H7 (cell line): Measurements from ENCODE around the gene ABLIM2. TPM values are rescaled to one million over a fixed set of nuclear protein-coding genes. Genes with fewer than 3 reads are reported as not detected.
A peak's percentile ranks its signal among the peaks of the same experiment; 100 is the strongest.

Experiments used
- DNase-seq: peaks from one replicate; pipeline ENCODE4 v3.0.0; 2012
- H3K27me3 ChIP-seq: 2 replicates; pipeline ENCODE4 v1.6.0; 2011; ENCODE audit warnings: mild to moderate bottlenecking, low read length; ENCODE audit not compliant: control insufficient read depth, insufficient read depth
- H3K36me3 ChIP-seq: replicated peaks from 2 replicates; pipeline ENCODE4 v1.5.1; 2011; ENCODE audit warnings: low read length; ENCODE audit not compliant: control insufficient read depth, insufficient read depth
- H3K4me3 ChIP-seq: 2 replicates; pipeline ENCODE4 v1.5.1; 2011; ENCODE audit warnings: low read depth, mild to moderate bottlenecking, control low read depth, low read length, moderate library complexity; ENCODE audit not compliant: insufficient read depth
- total RNA-seq: library from RNA; depleted of rRNA; stranded (reverse); fragments of >200 nt; shearing (Covaris generic); gene quantifications from 2 replicates; pipeline ENCODE4 v1.2.3, GENCODE V29; 2014

The ABLIM2 gene
- total RNA-seq, 1 experiment from 2014 or later, result 1.9 TPM

- Histone ChIP-seq H3K27me3 (no peaks in the 10 kb centered on the region), H3K36me3 (no peaks in the 10 kb centered on the region), H3K4me3 (no peak overlapping the region)
- peak; percentile 68 for DNase-seq
These were observed 97.5 kb downstream of the ABLIM2 start for GRCh38 chr4:8061145-8061544.

DNA sequence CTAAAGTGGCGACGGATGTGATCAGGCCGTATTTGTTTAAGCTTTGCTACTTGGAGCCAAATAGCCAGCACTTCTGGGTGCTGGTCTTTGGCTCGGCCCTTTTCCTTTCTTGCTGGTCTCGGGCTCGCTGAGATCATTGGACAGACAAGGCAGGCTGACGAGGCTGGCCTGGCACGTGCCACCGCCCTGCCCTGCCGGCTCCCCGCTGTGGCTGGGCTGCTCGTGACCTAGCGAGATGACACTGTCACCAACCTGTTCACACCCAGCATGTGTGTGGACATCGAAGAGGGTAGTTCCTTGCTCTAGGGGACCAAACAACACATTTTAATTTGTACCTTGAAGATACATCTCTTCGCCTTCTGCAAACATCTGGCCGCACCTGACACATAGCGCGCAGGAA lies 98.0 kb downstream of the ABLIM2 start:
- DNase-seq, result peak; percentile 32

DNA sequence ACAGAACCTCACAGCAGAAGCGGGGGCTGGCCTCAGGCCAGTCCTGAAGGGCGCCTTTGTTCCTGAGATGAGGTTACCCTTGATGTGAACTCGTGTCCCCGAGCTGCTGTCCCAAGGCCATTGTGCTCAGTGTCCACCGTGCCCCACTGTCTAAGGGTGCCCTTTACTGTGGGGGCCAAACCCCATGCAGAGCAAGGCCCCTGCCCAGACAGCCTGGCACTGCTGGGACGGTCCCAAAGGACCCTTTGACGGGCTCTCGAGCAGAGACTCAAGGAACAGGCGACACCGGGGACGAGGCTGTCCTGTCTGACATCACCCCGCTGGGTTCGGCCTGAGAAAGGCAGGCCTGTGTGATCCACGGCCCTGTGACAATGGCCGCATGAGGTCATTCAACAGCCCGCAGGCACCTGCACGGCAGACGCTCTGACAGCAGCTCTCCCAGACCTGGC lies 100.6 kb downstream of the ABLIM2 start:
- H3K4me3 ChIP-seq, result no peak overlapping the region
- no peak for DNase-seq
- H3K36me3 ChIP-seq, result no peaks in the 10 kb centered on the region
- H3K27me3 ChIP-seq, result no peaks in the 10 kb centered on the region

More for the DNA sequence above, 98.0 kb downstream of the ABLIM2 start:
- Histone ChIP-seq H3K27me3 (no peaks in the 10 kb centered on the region), H3K36me3 (no peaks in the 10 kb centered on the region), H3K4me3 (no peak overlapping the region)

DNA sequence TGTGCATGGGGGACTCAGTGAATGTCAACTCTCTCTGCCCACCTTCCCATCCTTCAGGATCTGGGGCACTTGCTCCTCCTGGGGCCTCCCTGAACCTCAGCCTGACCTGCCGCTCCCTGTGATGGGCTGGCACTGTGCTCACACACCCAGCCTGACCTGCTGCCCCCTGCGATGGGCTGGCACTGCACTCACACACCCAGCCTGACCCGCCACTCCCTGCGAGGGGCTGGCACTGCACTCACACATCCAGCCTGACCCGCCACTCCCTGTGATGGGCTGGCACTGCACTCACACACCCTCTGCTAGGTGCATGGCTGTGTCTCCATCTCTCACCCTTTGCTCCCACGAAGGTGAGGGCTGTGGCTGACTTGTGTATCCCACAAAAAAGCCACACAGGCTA lies 103.4 kb downstream of the ABLIM2 start:
- DNase-seq, result no peak
- Histone ChIP-seq H3K36me3 (no peaks in the 10 kb centered on the region), H3K4me3 (no peak overlapping the region), H3K27me3 (no peaks in the 10 kb centered on the region)

GRCh38 chr4:8053688-8054449 lies 104.7 kb downstream of the ABLIM2 start:
- no peak for DNase-seq
- Histone ChIP-seq H3K27me3 (no peaks in the 10 kb centered on the region), H3K4me3 (no peak overlapping the region), H3K36me3 (no peaks in the 10 kb centered on the region)

DNA sequence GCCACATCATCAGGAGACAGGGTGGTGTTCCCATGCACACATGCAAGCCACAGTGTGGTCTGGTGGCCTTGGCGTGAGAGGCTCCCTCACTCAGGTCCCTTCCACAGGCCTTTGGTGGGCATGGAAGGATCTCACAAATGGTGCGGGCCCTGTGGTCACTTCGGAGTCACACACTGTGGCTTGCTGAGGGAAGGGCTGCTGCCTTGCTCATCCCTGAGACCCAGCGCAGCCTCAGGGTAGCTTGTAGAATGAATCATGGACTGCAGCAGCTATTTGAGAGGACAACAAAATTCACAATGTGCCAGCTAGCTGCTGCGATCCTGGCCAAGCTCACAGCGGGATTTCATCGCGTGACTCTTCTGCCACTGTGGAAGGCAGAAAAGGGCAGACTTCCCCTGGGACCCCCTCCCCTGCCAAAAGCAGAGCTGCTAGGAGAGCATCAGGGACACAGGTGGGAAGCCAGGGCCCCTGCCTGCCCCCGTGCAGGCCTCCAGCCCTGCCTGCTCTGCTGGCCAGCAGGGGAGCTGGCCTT lies 106.4 kb downstream of the ABLIM2 start:
- Histone ChIP-seq H3K36me3 (no peaks in the 10 kb centered on the region), H3K27me3 (no peaks in the 10 kb centered on the region), H3K4me3 (no peak overlapping the region)
- DNase-seq, result no peak

- no peak overlapping the region for H3K4me3 ChIP-seq
- H3K27me3 ChIP-seq, result no peaks in the 10 kb centered on the region
- DNase-seq, result peak; percentile 77
- H3K36me3 ChIP-seq, result no peaks in the 10 kb centered on the region
These were observed 107.0 kb downstream of the ABLIM2 start for GRCh38 chr4:8051644-8052043.

DNA sequence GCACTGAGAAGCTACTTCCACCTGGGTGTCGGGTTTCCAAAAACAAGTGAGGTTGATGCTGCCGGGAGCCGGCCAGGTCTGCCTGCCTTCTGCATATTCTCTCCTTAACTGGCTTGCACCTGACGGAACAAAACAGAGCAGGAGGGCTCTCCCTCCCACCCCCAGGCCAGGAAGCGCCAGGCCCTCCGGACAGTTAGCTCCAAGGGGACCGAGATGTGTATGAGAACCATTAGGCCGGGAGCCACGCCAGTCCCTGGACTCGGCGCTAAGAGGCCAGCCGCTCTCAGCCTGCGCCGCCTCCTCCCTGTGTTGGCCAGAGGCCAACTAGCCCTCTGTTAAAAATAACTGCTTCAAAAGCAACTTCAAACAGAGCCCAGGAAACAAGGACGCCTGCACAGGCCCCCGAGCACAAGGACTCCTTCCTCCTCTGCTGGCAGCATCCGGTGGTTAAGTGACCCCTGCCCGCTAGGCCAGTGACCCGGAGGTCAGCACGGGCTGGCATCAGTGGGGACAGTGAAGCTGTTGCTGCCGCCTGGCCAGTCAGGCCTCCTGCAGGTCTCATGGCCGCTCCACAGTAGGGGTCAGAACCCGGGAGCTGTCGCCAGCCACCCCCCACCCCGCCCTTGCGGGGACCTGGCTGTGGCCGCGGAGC lies 107.9 kb downstream of the ABLIM2 start:
- DNase-seq, result peak; percentile 87
- H3K27me3 ChIP-seq, result no peaks in the 10 kb centered on the region
- no peak overlapping the region for H3K4me3 ChIP-seq
- H3K36me3 ChIP-seq, result no peaks in the 10 kb centered on the region

DNA sequence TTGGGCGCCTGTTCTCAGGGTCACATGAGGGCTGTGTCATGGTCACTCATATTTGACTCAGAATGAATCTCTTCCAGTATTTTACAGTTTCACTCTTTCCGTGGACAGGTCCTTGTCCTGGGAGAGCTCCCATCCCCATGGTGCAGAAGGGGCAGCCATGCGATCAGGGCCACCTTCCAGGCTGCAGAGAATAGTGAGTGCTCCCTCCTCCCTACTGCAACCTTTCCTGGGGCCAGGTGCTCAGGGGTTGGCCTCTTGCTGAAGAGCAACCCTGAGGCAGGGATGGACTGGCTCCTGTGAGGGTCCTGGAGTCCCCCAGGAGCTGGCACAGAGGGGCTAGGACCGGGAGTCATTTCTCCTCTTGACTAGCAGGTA lies 108.4 kb downstream of the ABLIM2 start:
- Histone ChIP-seq H3K27me3 (no peaks in the 10 kb centered on the region), H3K36me3 (no peaks in the 10 kb centered on the region), H3K4me3 (no peak overlapping the region)
- no peak for DNase-seq

- DNase-seq, result no peak
- H3K36me3 ChIP-seq, result no peaks in the 10 kb centered on the region
- H3K27me3 ChIP-seq, result no peaks in the 10 kb centered on the region
- H3K4me3 ChIP-seq, result no peak overlapping the region
These were observed 109.5 kb downstream of the ABLIM2 start for GRCh38 chr4:8048856-8049676.

GRCh38 chr4:8047837-8048678 lies 110.6 kb downstream of the ABLIM2 start:
- DNase-seq, result no peak
- H3K4me3 ChIP-seq, result no peak overlapping the region
- H3K36me3 ChIP-seq, result no peaks in the 10 kb centered on the region
- H3K27me3 ChIP-seq, result no peaks in the 10 kb centered on the region

GRCh38 chr4:8046925-8047541 lies 111.6 kb downstream of the ABLIM2 start:
- no peak for DNase-seq
- no peaks in the 10 kb centered on the region for H3K27me3 ChIP-seq
- H3K4me3 ChIP-seq, result no peak overlapping the region
- H3K36me3 ChIP-seq, result no peaks in the 10 kb centered on the region

DNA sequence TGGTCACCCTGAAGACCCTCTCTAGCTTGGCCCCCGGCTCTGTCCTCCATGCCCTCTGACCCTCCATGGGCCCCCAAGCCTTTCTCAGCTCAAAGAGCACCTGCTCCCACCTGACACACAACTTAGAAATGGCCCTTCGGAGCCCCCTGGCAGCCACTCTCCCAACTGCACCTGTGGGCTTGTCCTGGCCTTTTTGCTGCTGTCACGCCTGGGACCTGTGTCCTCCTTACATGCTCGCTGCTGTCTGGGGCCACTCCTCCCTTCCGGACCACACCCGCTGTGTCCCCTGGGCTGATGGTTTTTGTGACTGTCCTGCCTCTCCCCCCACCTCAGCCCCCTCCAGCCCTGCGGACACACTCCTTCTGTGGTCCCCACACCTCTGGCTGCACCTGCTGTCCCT lies 112.7 kb downstream of the ABLIM2 start:
- no peaks in the 10 kb centered on the region for H3K27me3 ChIP-seq
- no peak overlapping the region for H3K4me3 ChIP-seq
- H3K36me3 ChIP-seq, result no peaks in the 10 kb centered on the region
- no peak for DNase-seq
